OCI-LY3 (cell line): ENCODE results near the gene DPF3.

Experiments
- H2AFZ ChIP-seq: fragments of 200-600, 300-600 bp; shearing (Covaris generic); 2 replicates; pipeline ENCODE4 v1.6.0; 2014; ENCODE audit warnings: antibody characterized with exemption, low read depth, low read length
- H3K27ac ChIP-seq: fragments of 200-600, 300-600 bp; sonication (generic); 2 replicates; pipeline ENCODE4 v1.5.1; 2014; ENCODE audit warnings: mild to moderate bottlenecking, low read length, moderate library complexity, mixed read lengths
- H3K27me3 ChIP-seq: fragments of 200-600, 300-600 bp; sonication (generic); 2 replicates; pipeline ENCODE4 v1.6.1; 2014; ENCODE audit warnings: low read depth, low read length, mixed read lengths
- H3K36me3 ChIP-seq: fragments of 200-600, 300-600 bp; sonication (generic); replicated peaks from 2 replicates; pipeline ENCODE3; 2014; ENCODE audit warnings: low read depth, low read length, mixed read lengths
- H3K4me1 ChIP-seq: fragments of 300-600, 200-600 bp; sonication (generic); 2 replicates; pipeline ENCODE4 v1.6.1; 2014; ENCODE audit warnings: low read length, mixed read lengths
- H3K4me2 ChIP-seq: fragments of 200-600, 300-600 bp; sonication (generic); 2 replicates; pipeline ENCODE4 v1.6.1; 2014; ENCODE audit warnings: low read length, mixed read lengths
- H3K4me3 ChIP-seq: fragments of 300-600, 200-600 bp; sonication (generic); 2 replicates; pipeline ENCODE4 v1.5.1; 2014; ENCODE audit warnings: antibody characterized with exemption, mild to moderate bottlenecking, low read length, moderate library complexity
- H3K79me2 ChIP-seq: fragments of 300-600, 200-600 bp; shearing (Covaris generic); 2 replicates; pipeline ENCODE4 v1.6.1; 2014; ENCODE audit warnings: mild to moderate bottlenecking, low read length, mixed read lengths
- H3K9ac ChIP-seq: fragments of 300-600, 200-600 bp; shearing (Covaris generic); 2 replicates; pipeline ENCODE4 v1.6.0; 2014; ENCODE audit warnings: mild to moderate bottlenecking, low read length, moderate library complexity
- H3K9me3 ChIP-seq: fragments of 200-600, 300-600 bp; shearing (Covaris generic); 2 replicates; pipeline ENCODE4 v1.6.1; 2014; ENCODE audit warnings: low read length, mixed read lengths; ENCODE audit not compliant: insufficient read depth
- H4K20me1 ChIP-seq: fragments of 200-600, 300-600 bp; sonication (generic); 2 replicates; pipeline ENCODE4 v1.6.1; 2016; ENCODE audit warnings: low read length, mixed read lengths; ENCODE audit not compliant: insufficient read depth
- EZH2phosphoT487 ChIP-seq: fragments of 200-600 bp; shearing (Covaris generic); IDR thresholded peaks from 2 replicates; pipeline ENCODE4 v1.6.1; 2018; ENCODE audit warnings: antibody characterized with exemption, mixed run types, low read depth
- TF ChIP-seq, protein P1 (sequence below): fragments of 200-600, 300-600 bp; sonication (generic); IDR thresholded peaks from 2 replicates; pipeline ENCODE4 v1.5.1; 2014; ENCODE audit warnings: antibody characterized with exemption, low read length, low read depth

DPF3 gene

GRCh38 chr14:72657214-72657921 is 236.5 kb downstream of the DPF3 start:
- H2AFZ ChIP-seq, result no peak overlapping the region
- no peak overlapping the region for H3K27ac ChIP-seq
- H3K9ac ChIP-seq, result no peak overlapping the region
- H3K79me2 ChIP-seq, result no peaks in the 10 kb centered on the region
- H3K4me3 ChIP-seq, result no peak overlapping the region
- no peak overlapping the region for H3K4me2 ChIP-seq
- H3K27me3 ChIP-seq, result no peaks in the 10 kb centered on the region
- no peak for TF ChIP-seq EZH2phosphoT487
- TF ChIP-seq, protein P1, sequence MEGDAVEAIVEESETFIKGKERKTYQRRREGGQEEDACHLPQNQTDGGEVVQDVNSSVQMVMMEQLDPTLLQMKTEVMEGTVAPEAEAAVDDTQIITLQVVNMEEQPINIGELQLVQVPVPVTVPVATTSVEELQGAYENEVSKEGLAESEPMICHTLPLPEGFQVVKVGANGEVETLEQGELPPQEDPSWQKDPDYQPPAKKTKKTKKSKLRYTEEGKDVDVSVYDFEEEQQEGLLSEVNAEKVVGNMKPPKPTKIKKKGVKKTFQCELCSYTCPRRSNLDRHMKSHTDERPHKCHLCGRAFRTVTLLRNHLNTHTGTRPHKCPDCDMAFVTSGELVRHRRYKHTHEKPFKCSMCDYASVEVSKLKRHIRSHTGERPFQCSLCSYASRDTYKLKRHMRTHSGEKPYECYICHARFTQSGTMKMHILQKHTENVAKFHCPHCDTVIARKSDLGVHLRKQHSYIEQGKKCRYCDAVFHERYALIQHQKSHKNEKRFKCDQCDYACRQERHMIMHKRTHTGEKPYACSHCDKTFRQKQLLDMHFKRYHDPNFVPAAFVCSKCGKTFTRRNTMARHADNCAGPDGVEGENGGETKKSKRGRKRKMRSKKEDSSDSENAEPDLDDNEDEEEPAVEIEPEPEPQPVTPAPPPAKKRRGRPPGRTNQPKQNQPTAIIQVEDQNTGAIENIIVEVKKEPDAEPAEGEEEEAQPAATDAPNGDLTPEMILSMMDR, result no peak
- H4K20me1 ChIP-seq, result no peaks in the 10 kb centered on the region
- no peaks in the 10 kb centered on the region for H3K4me1 ChIP-seq
- no peaks in the 10 kb centered on the region for H3K9me3 ChIP-seq
- no peaks in the 10 kb centered on the region for H3K36me3 ChIP-seq

DNA sequence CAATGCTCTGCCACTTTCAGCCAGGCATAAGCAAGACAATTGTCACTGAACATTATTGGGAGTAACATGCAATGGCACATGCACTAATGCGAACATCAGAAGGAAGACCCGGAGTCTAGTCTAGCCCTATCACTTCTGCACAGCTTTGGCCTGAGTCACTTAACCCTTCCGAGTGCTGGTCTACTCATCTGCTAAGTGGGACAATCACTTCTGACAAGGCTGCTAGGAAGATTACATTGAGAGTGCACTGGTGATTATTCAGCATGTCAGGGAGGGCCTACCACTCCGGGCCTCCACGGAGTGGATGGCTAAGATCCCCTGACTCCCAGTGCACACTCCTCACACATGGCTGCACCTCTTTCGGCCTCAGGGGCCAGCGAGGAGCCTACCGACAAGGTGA is 240.9 kb downstream of the DPF3 start:
- Histone ChIP-seq H3K79me2 (no peaks in the 10 kb centered on the region), H3K4me1 (no peaks in the 10 kb centered on the region), H3K27ac (no peak overlapping the region)

DNA sequence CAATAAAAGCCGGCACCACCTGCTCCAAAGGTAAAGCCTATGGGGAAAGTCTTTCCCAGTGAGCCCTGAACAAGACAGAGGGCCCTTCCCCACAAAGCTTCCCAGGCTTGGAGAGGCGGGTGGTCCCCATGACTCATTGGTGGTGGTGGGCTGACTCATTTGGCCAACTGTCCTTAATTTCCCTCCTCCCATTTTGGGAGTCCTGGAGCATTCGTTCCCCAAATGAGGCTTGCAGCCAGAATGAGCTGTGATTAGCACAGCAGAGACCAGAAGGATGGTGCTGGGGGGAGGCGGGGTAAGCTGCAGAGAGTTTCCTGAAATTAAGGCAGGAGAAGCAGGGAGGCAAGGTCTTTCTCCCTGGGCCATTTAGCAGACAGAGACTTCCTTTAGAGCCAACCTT is 241.7 kb downstream of the DPF3 start:
- Histone ChIP-seq H4K20me1 (no peaks in the 10 kb centered on the region), H3K36me3 (no peaks in the 10 kb centered on the region), H2AFZ (no peak overlapping the region), H3K27ac (no peak overlapping the region), H3K4me1 (no peaks in the 10 kb centered on the region), H3K79me2 (no peaks in the 10 kb centered on the region), H3K4me3 (no peak overlapping the region), H3K9me3 (no peaks in the 10 kb centered on the region), H3K4me2 (no peak overlapping the region), H3K27me3 (peaks cover 6% of the 10 kb centered on the region; the same call in 1 of the 2 replicates), H3K9ac (no peak overlapping the region)
- TF ChIP-seq, protein P1, result no peak
- TF ChIP-seq EZH2phosphoT487, result no peak

More for the DNA sequence above, 240.9 kb downstream of the DPF3 start:
- H4K20me1 ChIP-seq, result no peaks in the 10 kb centered on the region
- no peak overlapping the region for H3K4me3 ChIP-seq
- H3K9me3 ChIP-seq, result no peaks in the 10 kb centered on the region
- H3K4me2 ChIP-seq, result no peak overlapping the region
- H3K9ac ChIP-seq, result no peak overlapping the region
- H3K27me3 ChIP-seq, result peaks cover 6% of the 10 kb centered on the region; the same call in 1 of the 2 replicates
- no peaks in the 10 kb centered on the region for H3K36me3 ChIP-seq
- H2AFZ ChIP-seq, result no peak overlapping the region
- TF ChIP-seq EZH2phosphoT487, result no peak
- TF ChIP-seq, protein P1, result no peak

DNA sequence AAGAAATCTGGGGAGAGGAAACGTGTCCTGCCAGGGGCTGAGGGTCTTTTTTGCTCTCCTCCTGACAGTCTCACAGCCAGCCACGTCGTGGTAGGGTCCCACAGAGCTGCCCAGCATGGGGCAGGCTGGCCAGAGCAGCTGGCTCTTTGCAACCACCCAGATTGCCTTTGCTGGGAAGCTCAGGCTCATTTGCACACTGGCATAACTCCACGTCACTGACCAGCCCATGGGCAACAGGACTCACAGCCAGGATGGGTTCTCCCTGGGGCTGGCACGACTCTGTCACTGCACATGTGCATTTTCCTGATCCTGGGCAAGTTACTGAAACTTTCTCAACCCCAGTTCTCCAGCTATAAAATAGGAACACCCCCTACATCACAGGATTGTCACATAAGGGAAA is 242.2 kb downstream of the DPF3 start:
- Histone ChIP-seq H3K9me3 (no peaks in the 10 kb centered on the region), H3K4me1 (no peaks in the 10 kb centered on the region), H3K27me3 (peaks cover 6% of the 10 kb centered on the region; the same call in 1 of the 2 replicates), H4K20me1 (no peaks in the 10 kb centered on the region), H3K79me2 (no peaks in the 10 kb centered on the region), H3K4me2 (no peak overlapping the region), H2AFZ (no peak overlapping the region), H3K27ac (no peak overlapping the region), H3K36me3 (no peaks in the 10 kb centered on the region), H3K9ac (no peak overlapping the region), H3K4me3 (no peak overlapping the region)
- no peak for TF ChIP-seq EZH2phosphoT487
- TF ChIP-seq, protein P1, result no peak
